IPS-18c (cell line): ENCODE measurements around the gene ZBTB37.
"Not testable (repeated sequence)": the region's sequence is repeated elsewhere in the genome, so short reads cannot be mapped to it uniquely, and the experiment has no call there.

ENCODE experiments used
- H3K4me3 ChIP-seq: 2 replicates; pipeline ENCODE4 v1.7.0; 2013; ENCODE audit warnings: low read depth, mild to moderate bottlenecking, low read length, moderate library complexity; ENCODE audit not compliant: insufficient read depth
- H3K9me3 ChIP-seq: one replicate; pipeline ENCODE4 v1.6.1; 2013; ENCODE audit warnings: mild to moderate bottlenecking, low read length, moderate library complexity; ENCODE audit not compliant: control insufficient read depth, insufficient read depth

Gene ZBTB37

GRCh38 chr1:173868266-173869020 is at the start of gene ZBTB37:
Gene ZBTB37 (plus strand): TSS chr1:173868380. CDS start chr1:173870226, 1,846 bp downstream.
- H3K4me3 ChIP-seq, result peak within 1 kb of the TSS; percentile 86
- H3K9me3 ChIP-seq, result no peaks in the 10 kb centered on the region

- H3K4me3 ChIP-seq, result no peak overlapping the region
- no peaks in the 10 kb centered on the region for H3K9me3 ChIP-seq
These were observed 49.7 kb upstream of the ZBTB37 start for GRCh38 chr1:173818459-173818858.

- no peak overlapping the region for H3K4me3 ChIP-seq
- no peaks in the 10 kb centered on the region for H3K9me3 ChIP-seq
These were observed 46.5 kb upstream of the ZBTB37 start for GRCh38 chr1:173821680-173822079.

- peak overlapping the region; percentile 79 for H3K4me3 ChIP-seq
- H3K9me3 ChIP-seq, result no peaks in the 10 kb centered on the region
These were observed 44.3 kb upstream of the ZBTB37 start for GRCh38 chr1:173823781-173824314.

- Histone ChIP-seq H3K9me3 (no peaks in the 10 kb centered on the region), H3K4me3 (peak within 1 kb of the TSS; percentile 79)
These were observed 43.7 kb upstream of the ZBTB37 start, which contains the start of the genes CENPL and DARS2 for GRCh38 chr1:173824315-173825081. Gene CENPL (minus strand): TSS chr1:173824883. CDS start chr1:173811299, 13,584 bp downstream. Gene DARS2 (plus strand): TSS chr1:173824673. CDS start chr1:173825230, 557 bp downstream.

- Histone ChIP-seq H3K9me3 (no peaks in the 10 kb centered on the region), H3K4me3 (no peak overlapping the region)
These were observed 40.6 kb upstream of the ZBTB37 start for GRCh38 chr1:173827611-173828010.

GRCh38 chr1:173832748-173833147 is 35.4 kb upstream of the ZBTB37 start:
- no peak overlapping the region for H3K4me3 ChIP-seq
- H3K9me3 ChIP-seq, result no peaks in the 10 kb centered on the region

GRCh38 chr1:173852105-173852504 is 16.1 kb upstream of the ZBTB37 start:
- no peak overlapping the region for H3K4me3 ChIP-seq
- H3K9me3 ChIP-seq, result no peaks in the 10 kb centered on the region

GRCh38 chr1:173853074-173853473 is 15.1 kb upstream of the ZBTB37 start:
- Histone ChIP-seq H3K4me3 (no peak overlapping the region), H3K9me3 (no peaks in the 10 kb centered on the region)

GRCh38 chr1:173856014-173856413 is 12.2 kb upstream of the ZBTB37 start:
- Histone ChIP-seq H3K4me3 (no peak overlapping the region), H3K9me3 (no peaks in the 10 kb centered on the region)

- Histone ChIP-seq H3K9me3 (no peaks in the 10 kb centered on the region), H3K4me3 (no peak overlapping the region)
These were observed 11.3 kb upstream of the ZBTB37 start for GRCh38 chr1:173856903-173857302.

- H3K9me3 ChIP-seq, result no peaks in the 10 kb centered on the region
These were observed 10.7 kb upstream of the ZBTB37 start for GRCh38 chr1:173857363-173857917.

GRCh38 chr1:173859547-173859946 is 8.6 kb upstream of the ZBTB37 start:
- H3K9me3 ChIP-seq, H3K4me3 ChIP-seq: not testable (repeated sequence)

More at GRCh38 chr1:173857363-173857917, 10.7 kb upstream of the ZBTB37 start:
- no peak overlapping the region for H3K4me3 ChIP-seq

GRCh38 chr1:173860065-173860464 is 8.1 kb upstream of the ZBTB37 start:
- Histone ChIP-seq H3K4me3 (no peak overlapping the region), H3K9me3 (no peaks in the 10 kb centered on the region)

GRCh38 chr1:173861731-173862145 is 6.4 kb upstream of the ZBTB37 start:
- Histone ChIP-seq H3K9me3 (no peaks in the 10 kb centered on the region), H3K4me3 (no peak overlapping the region)

- H3K4me3 ChIP-seq, result not testable (repeated sequence)
These were observed 5.9 kb upstream of the ZBTB37 start for GRCh38 chr1:173862146-173862768.

GRCh38 chr1:173862769-173863223 is 5.4 kb upstream of the ZBTB37 start:
- no peak overlapping the region for H3K4me3 ChIP-seq
- no peaks in the 10 kb centered on the region for H3K9me3 ChIP-seq

More at GRCh38 chr1:173862146-173862768, 5.9 kb upstream of the ZBTB37 start:
- not testable (repeated sequence) for H3K9me3 ChIP-seq
